Activated CD4-positive, alpha-beta T cell treated with anti-CD3 and anti-CD28 coated beads, Interleukin-2, amount 50 U/mL, for 4 hours (primary cell): ENCODE data around the gene MYBBP1A.

Source experiments
- DNase-seq, 2 experiments: peaks; one replicate each; pipeline ENCODE4 v3.0.0-alpha.2; 2020

MYBBP1A gene

DNA sequence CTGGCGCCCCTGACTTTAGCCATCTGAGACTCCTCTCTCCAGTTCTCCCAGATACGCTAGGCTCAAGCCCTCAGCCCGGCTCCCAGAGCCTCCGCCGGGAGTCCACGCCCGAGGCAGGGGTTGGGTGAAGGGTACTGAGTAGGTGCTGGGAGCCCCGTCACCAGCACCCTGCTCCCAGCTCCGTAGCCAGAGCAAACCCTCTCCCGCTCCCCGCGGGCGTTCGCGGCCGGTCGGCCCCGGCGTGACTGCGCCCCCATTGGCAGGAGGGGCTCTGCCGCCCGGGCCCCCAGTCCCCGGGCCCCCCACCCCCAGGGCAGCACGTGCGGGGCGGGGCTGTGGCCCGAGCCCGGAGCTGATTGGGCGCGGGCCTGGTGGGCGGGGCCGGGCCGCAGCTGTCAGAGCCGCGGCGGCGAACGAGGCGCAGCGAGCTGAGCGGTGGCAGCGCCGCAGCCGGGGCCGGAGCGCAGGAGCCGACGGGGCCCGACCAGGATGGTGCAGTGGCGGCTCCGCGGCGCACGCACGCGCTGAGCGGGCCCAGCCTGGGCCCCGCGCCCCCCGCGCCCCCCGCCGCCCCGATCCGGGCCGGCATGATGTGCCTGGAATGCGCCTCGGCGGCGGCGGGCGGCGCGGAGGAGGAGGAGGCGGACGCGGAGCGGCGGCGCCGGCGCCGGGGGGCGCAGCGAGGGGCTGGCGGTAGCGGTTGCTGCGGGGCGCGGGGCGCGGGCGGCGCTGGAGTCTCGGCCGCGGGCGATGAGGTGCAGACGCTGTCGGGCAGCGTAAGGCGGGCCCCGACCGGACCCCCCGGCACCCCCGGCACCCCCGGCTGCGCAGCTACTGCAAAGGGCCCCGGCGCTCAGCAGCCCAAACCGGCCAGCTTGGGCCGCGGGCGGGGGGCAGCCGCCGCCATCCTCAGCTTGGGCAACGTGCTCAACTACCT lies 56.5 kb downstream of the MYBBP1A start, which contains the start of gene SPNS2:
TSS of gene SPNS2 (plus strand) at position 421 of the 937 bp plus-strand sequence. CDS start at position 588, 167 bp downstream.
- DNase-seq, result peak; percentile 44 to 46

DNA sequence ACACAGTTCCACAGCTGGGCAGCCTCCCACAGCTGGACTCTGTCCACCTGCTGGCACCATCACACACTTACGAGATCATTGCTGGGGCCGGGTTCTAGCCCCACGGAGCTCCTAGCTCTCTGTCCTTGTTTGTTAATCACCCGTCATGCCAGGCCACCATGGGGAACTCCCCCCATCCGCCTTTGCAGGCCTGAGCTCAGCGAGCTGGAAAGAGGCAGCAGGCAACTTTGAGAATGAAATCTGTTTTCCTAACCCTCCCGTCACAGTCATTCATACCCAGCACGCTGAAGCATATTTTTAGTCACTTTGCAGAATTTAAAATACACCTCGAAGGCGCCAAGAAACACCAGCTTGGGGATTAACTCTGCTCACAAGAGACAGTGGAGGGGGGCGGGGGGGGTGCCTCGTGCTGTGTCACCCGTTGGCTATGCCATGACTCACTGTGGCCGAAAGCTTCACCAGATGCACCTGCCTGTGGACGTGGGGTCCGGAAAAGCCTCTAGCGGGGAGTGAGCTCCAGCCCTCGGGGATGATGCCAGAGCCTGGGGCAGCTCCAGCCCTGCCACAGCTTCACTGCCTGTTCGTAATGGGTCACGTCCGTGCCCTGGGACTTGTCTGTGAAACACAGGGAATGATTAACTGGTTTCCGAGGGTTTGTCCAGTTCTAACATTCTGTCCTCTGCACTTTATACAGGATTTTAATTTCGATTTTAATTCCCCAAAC lies 57.9 kb downstream of the MYBBP1A start:
- no peak for DNase-seq

DNA sequence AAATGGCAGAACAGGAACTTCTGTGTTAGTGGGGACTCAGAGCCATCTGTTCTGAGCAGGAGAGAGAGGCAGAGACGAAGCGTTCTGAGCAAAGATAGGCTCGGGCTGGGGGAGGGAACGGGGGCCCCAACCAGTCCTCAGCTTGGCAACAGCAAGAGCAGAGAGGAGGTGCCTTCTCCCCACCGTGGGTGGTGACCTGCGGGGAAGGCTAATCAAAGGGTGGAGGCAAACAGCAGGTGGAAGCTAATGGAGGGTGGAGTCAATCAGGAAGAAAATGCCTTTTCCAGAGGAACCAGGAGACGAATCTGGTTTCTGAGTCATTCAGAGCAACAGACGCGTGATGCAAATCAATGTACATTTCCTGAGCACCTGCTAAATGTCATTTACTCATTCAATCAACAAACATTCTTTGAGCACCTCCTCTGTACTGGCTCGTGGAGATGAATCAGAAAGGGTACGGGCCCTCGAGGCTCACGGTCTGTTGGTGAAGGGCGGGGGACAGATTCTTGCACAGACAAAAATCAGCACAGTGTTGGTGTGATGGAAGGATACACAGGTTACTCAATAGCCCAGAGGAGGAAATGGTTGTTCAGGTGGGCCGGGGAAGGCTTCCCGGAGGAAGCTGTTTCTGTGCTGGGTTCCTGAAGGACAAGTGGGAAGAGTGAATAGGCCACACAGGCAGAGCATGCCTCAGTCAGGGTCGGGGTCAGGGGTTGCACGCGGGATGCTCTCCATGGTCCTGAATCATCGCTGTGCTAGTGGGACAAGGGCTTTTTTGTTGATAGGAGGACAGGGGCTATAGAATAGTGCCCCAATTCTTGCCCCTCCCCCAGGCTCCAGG lies 62.2 kb downstream of the MYBBP1A start:
- DNase-seq, result no peak

DNA sequence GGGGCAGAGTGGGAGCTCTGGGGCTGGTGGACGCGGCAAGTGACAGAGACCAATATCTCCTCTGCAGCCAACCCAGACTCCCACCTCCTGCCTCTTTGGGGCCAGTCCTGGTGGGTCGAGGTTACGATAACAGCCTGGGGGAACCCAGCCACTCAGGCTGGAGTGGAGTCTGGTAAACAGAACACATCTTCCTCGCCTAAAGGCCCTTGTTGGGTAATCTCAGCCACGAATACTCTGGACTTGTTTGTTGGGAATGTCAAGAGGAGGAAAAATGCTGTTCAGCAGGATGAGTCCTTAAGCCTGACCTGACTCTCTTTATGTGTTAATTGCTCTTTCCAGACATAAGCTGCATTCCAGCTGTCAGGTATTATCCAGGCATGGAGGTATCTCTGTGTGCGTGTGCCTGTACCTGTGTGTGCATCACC lies 64.5 kb downstream of the MYBBP1A start:
- no peak for DNase-seq

DNA sequence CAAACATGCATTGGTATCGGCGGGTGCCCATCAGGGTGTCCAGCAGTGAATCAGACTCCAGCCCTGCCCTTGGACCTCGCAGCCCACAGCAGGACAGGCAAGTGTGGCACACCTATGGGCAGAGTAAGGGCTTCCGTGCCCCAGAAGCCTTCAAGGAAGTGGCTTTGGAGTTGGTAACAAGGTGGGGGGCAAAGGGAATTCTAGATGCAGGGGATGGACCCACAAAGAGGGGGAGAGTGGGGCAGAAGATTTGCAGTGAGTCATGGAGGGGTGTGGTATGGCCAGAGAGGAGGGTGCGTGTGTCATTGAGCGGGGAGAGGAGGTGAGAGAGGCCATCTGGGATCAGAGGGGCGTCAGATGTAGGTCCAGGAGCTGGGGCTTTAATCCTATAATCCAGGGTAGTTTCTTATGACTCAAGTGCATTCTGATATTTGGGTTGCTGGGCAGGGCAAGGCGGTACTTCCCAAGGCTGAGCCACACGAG lies 65.0 kb downstream of the MYBBP1A start:
- DNase-seq, result no peak

DNA sequence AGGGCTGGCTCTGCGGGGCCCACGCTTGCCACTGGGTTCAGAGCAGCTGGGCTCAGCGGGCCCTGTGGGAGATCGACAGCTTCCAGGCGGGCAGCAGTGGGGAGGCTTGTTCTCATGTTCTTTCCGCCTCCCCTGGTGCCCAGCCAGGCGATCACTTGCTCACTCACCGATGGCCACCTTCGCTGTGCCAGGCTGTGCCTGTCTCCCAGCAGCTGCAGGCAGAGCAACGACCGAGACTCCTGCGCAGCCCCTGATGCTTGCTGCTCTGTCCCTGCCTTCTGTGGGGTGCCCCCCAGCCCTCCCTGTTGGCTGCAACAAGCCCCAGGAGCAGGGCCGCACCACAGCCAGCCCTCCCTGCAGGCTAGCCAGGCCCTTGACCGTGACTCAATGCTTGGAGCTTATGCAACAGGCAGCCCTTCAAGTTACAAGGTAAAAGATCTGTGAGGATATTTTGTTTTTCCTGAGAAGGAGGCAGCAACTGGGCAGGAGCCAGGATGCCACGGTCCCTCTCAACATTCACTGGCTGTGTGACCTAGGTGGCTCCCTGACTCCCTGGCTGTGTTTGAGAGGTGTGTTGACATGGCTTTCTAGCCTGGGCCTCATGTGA lies 66.1 kb downstream of the MYBBP1A start:
- no peak for DNase-seq
